IMR-90 (cell line): ENCODE data around the gene MYOM1. TPM values are rescaled to one million over a fixed set of nuclear protein-coding genes. Genes with fewer than 3 reads are reported as not detected.

Experiments
- ATAC-seq: fragments of 200-7000 bp; cut with Tn5 transposase; 2 replicates; pipeline ENCODE4 v1.9.1; 2020; ENCODE audit warnings: low read depth, mild to moderate bottlenecking, moderate library complexity
- BruUV-seq: library from RNA; stranded (reverse); fragments of 400-500 nt; replicated peaks from 2 replicates; lab custom pipeline; 2021; lab: Mats Ljungman, UMichigan
- CTCF ChIA-PET: fragments of 300-600 bp; formaldehyde crosslinking; extraction: SDS; loops from one replicate; lab custom pipeline; 2021; ENCODE audit warnings: antibody characterized with exemption; lab: Yijun Ruan, JAX
- POLR2A ChIA-PET: fragments of 300-600 bp; sonication (Branson Sonifier 250); formaldehyde crosslinking; loops from one replicate; lab custom pipeline; 2022; ENCODE audit warnings: antibody characterized with exemption; ENCODE audit not compliant: unreplicated experiment; lab: Charles Lee
- DNase-seq: peaks from one replicate; pipeline ENCODE4 v3.0.0; 2013
- H2AFZ ChIP-seq: replicated peaks from 2 replicates; pipeline ENCODE3; 2013; ENCODE audit warnings: low read length, mild to moderate bottlenecking; ENCODE audit not compliant: poor library complexity
- H2AK5ac ChIP-seq: 2 replicates; pipeline ENCODE4 v1.6.1; 2013; ENCODE audit warnings: low read depth, low read length, inconsistent platforms
- H2AK9ac ChIP-seq: replicated peaks from 2 replicates; pipeline ENCODE3; 2013; ENCODE audit warnings: mild to moderate bottlenecking, low read depth, low read length, moderate library complexity; ENCODE audit not compliant: poor library complexity
- H2BK120ac ChIP-seq: 2 replicates; pipeline ENCODE4 v1.6.1; 2013; ENCODE audit warnings: low read depth, low read length, inconsistent platforms
- H2BK15ac ChIP-seq: 3 replicates; pipeline ENCODE4 v1.6.1; 2013; ENCODE audit warnings: low read depth, low read length, inconsistent platforms
- H2BK20ac ChIP-seq: 2 replicates; pipeline ENCODE4 v1.6.1; 2013; ENCODE audit warnings: low read depth, mild to moderate bottlenecking, inconsistent platforms, low read length, moderate library complexity
- H2BK5ac ChIP-seq: 2 replicates; pipeline ENCODE4 v1.6.1; 2013; ENCODE audit warnings: mild to moderate bottlenecking, low read depth, low read length, inconsistent platforms; ENCODE audit not compliant: poor library complexity, severe bottlenecking
- H3K14ac ChIP-seq: replicated peaks from 2 replicates; pipeline ENCODE4 v1.6.1; 2013; ENCODE audit warnings: low read depth, low read length, inconsistent platforms
- H3K18ac ChIP-seq: 2 replicates; pipeline ENCODE4 v1.6.1; 2013; ENCODE audit warnings: low read depth, low read length, control low read depth
- H3K23ac ChIP-seq: 2 replicates; pipeline ENCODE4 v1.6.1; 2013; ENCODE audit warnings: low read depth, low read length, inconsistent platforms
- H3K27ac ChIP-seq: 2 replicates; pipeline ENCODE4 v1.5.1; 2013; ENCODE audit warnings: mild to moderate bottlenecking, control low read depth, low read length; ENCODE audit not compliant: insufficient read depth
- H3K27me3 ChIP-seq: 2 replicates; pipeline ENCODE4 v1.6.1; 2013; ENCODE audit warnings: low read length; ENCODE audit not compliant: control insufficient read depth, insufficient read depth
- H3K36me3 ChIP-seq: 2 replicates; pipeline ENCODE4 v1.6.1; 2013; ENCODE audit warnings: low read length, mixed read lengths; ENCODE audit not compliant: control insufficient read depth, insufficient read depth
- H3K4ac ChIP-seq: 2 replicates; pipeline ENCODE4 v1.6.1; 2013; ENCODE audit warnings: low read depth, low read length, inconsistent platforms
- H3K4me1 ChIP-seq: 2 replicates; pipeline ENCODE4 v1.6.1; 2013; ENCODE audit warnings: low read length, mixed read lengths; ENCODE audit not compliant: control insufficient read depth, insufficient read depth
- H3K4me2 ChIP-seq: 2 replicates; pipeline ENCODE4 v1.6.1; 2013; ENCODE audit warnings: low read depth, mild to moderate bottlenecking, control low read depth, low read length, moderate library complexity
- H3K4me3 ChIP-seq: 2 replicates; pipeline ENCODE4 v1.5.1; 2013; ENCODE audit warnings: low read depth, mild to moderate bottlenecking, control low read depth, low read length, moderate library complexity; ENCODE audit not compliant: insufficient read depth
- H3K56ac ChIP-seq: 2 replicates; pipeline ENCODE4 v1.6.1; 2013; ENCODE audit warnings: low read length, inconsistent platforms; ENCODE audit not compliant: insufficient read depth; ENCODE audit errors: extremely low read depth
- H3K79me1 ChIP-seq, 2 experiments: 2 replicates each; pipeline ENCODE4 v1.6.1; 2013; ENCODE audit warnings: low read length in 2 of 2, inconsistent platforms in 1 of 2, low read depth in 1 of 2
- H3K9ac ChIP-seq: 2 replicates; pipeline ENCODE4 v1.6.1; 2013; ENCODE audit warnings: low read depth, low read length, control low read depth
- H3K9me1 ChIP-seq: 2 replicates; pipeline ENCODE4 v1.6.1; 2013; ENCODE audit warnings: low read length, inconsistent platforms; ENCODE audit not compliant: insufficient read depth
- H3K9me3 ChIP-seq: 2 replicates; pipeline ENCODE4 v1.6.1; 2013; ENCODE audit warnings: low read length; ENCODE audit not compliant: control insufficient read depth, insufficient read depth
- H4K20me1 ChIP-seq: 2 replicates; pipeline ENCODE4 v1.6.1; 2013; ENCODE audit warnings: low read length, inconsistent platforms; ENCODE audit not compliant: insufficient read depth
- H4K5ac ChIP-seq: 2 replicates; pipeline ENCODE4 v1.6.1; 2013; ENCODE audit warnings: mild to moderate bottlenecking, low read depth, low read length, control low read depth
- H4K8ac ChIP-seq, 2 experiments: 2 replicates each; pipeline ENCODE4 v1.6.1; 2013; ENCODE audit warnings: low read depth in 2 of 2, low read length in 2 of 2, control low read depth in 1 of 2, inconsistent platforms in 1 of 2
- H4K91ac ChIP-seq: 2 replicates; pipeline ENCODE4 v1.6.1; 2013; ENCODE audit warnings: low read depth, low read length, inconsistent platforms; ENCODE audit not compliant: insufficient read depth
- POLR2A ChIP-seq: IDR thresholded peaks from 2 replicates; pipeline ENCODE4 v1.6.1; 2012; ENCODE audit warnings: mild to moderate bottlenecking, low read depth, low read length
- WGBS, 2 experiments: methylation state at CpG; one replicate each; pipeline versions ENCODE4 v1.1.5 to v1.1.7; 2013; ENCODE audit warnings: missing lambda C conversion rate in 2 of 2; ENCODE audit not compliant: insufficient read length in 1 of 2; ENCODE audit errors: extremely low coverage in 2 of 2; 5-methylcytosine and 5-hydroxymethylcytosine counted together
- dilution Hi-C: fragments of 300-500 bp; cut with HindIII; formaldehyde crosslinking; loops from one replicate; pipeline ENCODE4 v1.14.3; 2018; ENCODE audit warnings: low sequenced_read_pairs; ENCODE audit not compliant: unreplicated experiment
- in situ Hi-C: fragments of 300-500 bp; cut with MboI; formaldehyde crosslinking; loops from 3 replicates; pipeline ENCODE4 v1.14.3; 2019; ENCODE audit warnings: low sequenced_read_pairs, inconsistent platforms, mixed read lengths
- intact Hi-C: fragments of 100-400 bp; cut with micrococcal nuclease; formaldehyde crosslinking; loops from 2 replicates; pipeline ENCODE4 v1.10.0; 2022
- polyA plus RNA-seq, 3 experiments: library from polyadenylated mRNA; depleted of rRNA; stranded (reverse); fragments of >200 nt; gene quantifications; 2 replicates each; pipeline ENCODE4 v1.2.3, GENCODE V29; 2012; ENCODE audit warnings: low replicate concordance in 1 of 3
- total RNA-seq: library from RNA; depleted of rRNA; stranded (reverse); fragments of >200 nt; gene quantifications from 2 replicates; pipeline ENCODE4 v1.2.3, GENCODE V29; 2012

MYOM1 gene
- total and polyA plus RNA-seq, 2 of the 4 experiments (the other 2 are of a cell fraction), result under 0.01 to 0.10 TPM

DNA sequence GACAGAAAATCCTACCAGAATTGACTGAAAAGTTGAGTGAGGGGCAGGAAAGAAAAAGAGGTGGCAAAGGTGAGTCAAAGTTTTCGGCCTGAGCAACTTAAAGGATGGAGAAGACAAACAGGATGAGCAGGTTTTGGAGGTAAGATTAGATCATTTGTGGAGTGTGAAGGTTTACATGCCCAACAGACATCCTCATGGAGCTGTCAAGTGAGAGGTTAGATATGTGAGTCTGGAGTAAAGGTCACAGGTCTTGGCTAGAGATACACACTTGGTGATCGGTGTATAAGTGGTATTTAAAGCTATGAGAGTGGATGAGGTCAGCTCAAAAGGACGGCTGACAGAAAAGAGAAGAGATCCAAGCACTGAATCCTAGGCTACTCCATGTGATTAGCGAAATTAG is 16.7 kb upstream of the MYOM1 start:
- ATAC-seq (no peak), DNase-seq (no peak)
- H3K4ac ChIP-seq, result no peak overlapping the region
- no peaks in the 10 kb centered on the region for H3K36me3 ChIP-seq
- H3K79me1 ChIP-seq, result no peaks in the 10 kb centered on the region
- no peaks in the 10 kb centered on the region for H4K20me1 ChIP-seq
- in situ Hi-C loops, result no loop called here
- BruUV-seq, result no TSS peak
- H3K4me3 ChIP-seq, result no peak overlapping the region
- H3K14ac ChIP-seq, result no peak overlapping the region
- ChIA-PET POLR2A (no interaction called here), CTCF (no interaction called here)
- H3K4me2 ChIP-seq, result no peak overlapping the region
- no peak overlapping the region for H2BK15ac ChIP-seq
- no peak overlapping the region for H3K27ac ChIP-seq
- H3K56ac ChIP-seq, result no peak overlapping the region
- intact Hi-C loops, result no loop called here
- no peak overlapping the region for H3K18ac ChIP-seq
- TF ChIP-seq POLR2A, result no peak
- WGBS, 2 experiments, result 47% methylated on average over 4 of the region's 4 CpGs; no CpG with 5 or more reads in 1 of the 2 experiments
- no peak overlapping the region for H2BK5ac ChIP-seq
- H3K23ac ChIP-seq, result no peak overlapping the region
- no peaks in the 10 kb centered on the region for H3K9me1 ChIP-seq
- dilution Hi-C loops, result no loop called here
- no peak overlapping the region for H2AK5ac ChIP-seq
- H4K5ac ChIP-seq, result no peak overlapping the region
- H2AFZ ChIP-seq, result no peak overlapping the region
- H3K4me1 ChIP-seq, result no peaks in the 10 kb centered on the region
- no peak overlapping the region for H3K9ac ChIP-seq
- no peak overlapping the region for H2BK120ac ChIP-seq
- no peak overlapping the region for H4K91ac ChIP-seq
- no peak overlapping the region for H2AK9ac ChIP-seq
- no peaks in the 10 kb centered on the region for H3K9me3 ChIP-seq
- no peak overlapping the region for H2BK20ac ChIP-seq
- H4K8ac ChIP-seq, result no peak overlapping the region
- no peaks in the 10 kb centered on the region; the same call in 1 of the 2 replicates for H3K27me3 ChIP-seq
